ENCODE results near the gene NACC2. TPM values are rescaled to one million over a fixed set of nuclear protein-coding genes. Genes with fewer than 3 reads are reported as not detected.

Gene NACC2
- total RNA-seq, 6 experiments from 2014 or later = 38.2 to 46.7 (median 40.2) TPM

GRCh38 chr9:136116360-136117098 is 21.4 kb upstream of the NACC2 start:
- Mint-ChIP-seq H3K4me3 (no peak overlapping the region; the same call in none of the 2 replicates), H3K9me3 (no peaks in the 10 kb centered on the region), H3K27ac (no peak overlapping the region), H3K4me1 (ENCODE audit: low read depth) (no peaks in the 10 kb centered on the region), H3K36me3 (ENCODE audit: low read depth) (no peaks in the 10 kb centered on the region), H3K27me3 (ENCODE audit: insufficient read depth) (no peaks in the 10 kb centered on the region)
- no peak for TF ChIP-seq CTCF (IDR thresholded peaks at IDR 0.05)
- DNase-seq = no peak

DNA sequence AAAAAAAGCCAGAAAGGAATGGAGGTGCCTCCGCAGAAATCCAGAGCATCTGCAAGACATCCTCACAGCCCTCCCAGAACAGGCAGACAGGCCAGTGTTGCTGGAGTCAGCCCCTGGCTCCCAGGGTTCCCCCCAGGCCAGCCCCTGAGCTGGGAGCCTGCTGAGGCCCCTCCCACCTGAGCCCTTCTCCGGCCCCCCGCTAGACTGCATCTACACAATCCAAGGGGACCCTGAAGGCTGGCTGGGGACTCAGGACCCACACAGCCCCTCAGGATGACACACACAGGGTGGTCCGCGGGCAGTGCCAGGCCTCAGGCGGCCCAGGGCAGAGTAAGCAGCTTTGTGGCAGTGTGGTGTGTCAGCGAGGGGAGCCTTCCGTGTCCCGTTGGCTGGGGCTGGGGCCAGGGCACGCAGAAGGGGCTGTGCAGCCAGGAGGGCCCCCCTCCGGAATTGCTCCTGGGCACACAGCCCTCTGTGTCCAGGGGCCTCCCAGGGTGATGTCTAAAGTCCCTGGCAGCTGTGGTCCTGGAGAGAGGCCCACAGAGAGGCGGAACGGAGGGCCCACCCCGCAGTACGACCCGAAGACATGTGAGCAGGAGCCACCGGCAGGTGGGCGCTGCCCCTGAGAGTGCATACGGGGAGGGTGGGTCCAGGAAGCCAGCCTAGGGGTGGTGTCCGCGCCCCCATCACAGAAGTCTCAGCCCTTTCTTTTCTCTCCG is 20.7 kb upstream of the NACC2 start:
- Mint-ChIP-seq H3K4me1 (ENCODE audit: low read depth) (no peaks in the 10 kb centered on the region), H3K4me3 (no peak overlapping the region), H3K27ac (no peak overlapping the region), H3K9me3 (no peaks in the 10 kb centered on the region), H3K27me3 (ENCODE audit: insufficient read depth) (no peaks in the 10 kb centered on the region), H3K36me3 (ENCODE audit: low read depth) (no peaks in the 10 kb centered on the region)
- no peak for DNase-seq
- TF ChIP-seq CTCF (IDR thresholded peaks at IDR 0.05) = no peak

DNA sequence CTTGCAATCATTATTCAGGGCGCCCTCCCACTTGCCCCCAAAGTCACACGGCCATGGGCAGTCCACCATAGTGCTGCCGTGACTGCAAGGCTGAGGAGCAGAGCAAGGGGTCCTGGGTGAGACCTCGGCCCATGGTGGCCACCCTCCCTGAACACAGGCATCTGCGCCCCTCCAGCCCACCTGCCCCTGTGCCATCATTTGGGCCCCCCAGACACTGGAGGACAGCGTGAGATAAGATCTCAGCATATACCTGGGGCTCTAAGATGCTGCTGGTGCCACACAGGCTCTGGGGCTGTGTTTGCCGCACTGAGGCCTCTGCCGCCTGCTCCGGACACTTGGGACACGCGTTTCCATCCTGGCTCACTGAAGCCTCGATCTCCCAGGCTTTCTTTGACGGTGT is 20.1 kb upstream of the NACC2 start:
- H3K36me3 Mint-ChIP-seq (ENCODE audit: low read depth) = no peaks in the 10 kb centered on the region
- peaks cover 4% of the 10 kb centered on the region for H3K4me1 Mint-ChIP-seq (ENCODE audit: low read depth)
- no peak for DNase-seq
- TF ChIP-seq CTCF (IDR thresholded peaks at IDR 0.05) = no peak
- H3K27me3 Mint-ChIP-seq (ENCODE audit: insufficient read depth) = no peaks in the 10 kb centered on the region
- H3K27ac Mint-ChIP-seq = no peak overlapping the region; the same call in 1 of the 2 replicates
- no peaks in the 10 kb centered on the region for H3K9me3 Mint-ChIP-seq
- H3K4me3 Mint-ChIP-seq = no peak overlapping the region

DNA sequence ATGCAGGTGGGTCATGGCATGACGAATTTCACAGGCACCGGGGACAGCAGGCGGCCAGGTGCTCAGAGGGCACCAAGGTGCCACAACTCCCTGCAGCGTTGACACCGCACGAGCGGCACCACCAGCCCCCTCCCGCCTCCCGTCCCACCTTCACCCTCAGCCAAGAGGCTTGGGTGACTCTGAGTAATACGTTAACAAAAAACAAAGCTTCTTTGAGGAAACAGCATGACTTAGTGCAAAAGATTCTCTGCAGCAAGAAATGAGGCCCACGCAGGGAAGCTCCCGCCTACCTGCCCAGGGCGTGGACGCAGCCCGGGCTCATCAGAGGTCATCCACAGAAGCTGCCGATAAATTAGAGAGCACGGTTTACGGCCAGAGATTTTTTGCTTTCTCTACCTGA is 19.5 kb upstream of the NACC2 start:
- no peak for DNase-seq
- H3K9me3 Mint-ChIP-seq = no peaks in the 10 kb centered on the region
- H3K27me3 Mint-ChIP-seq (ENCODE audit: insufficient read depth) = no peaks in the 10 kb centered on the region
- TF ChIP-seq CTCF (IDR thresholded peaks at IDR 0.05) = no peak
- no peak overlapping the region for H3K4me3 Mint-ChIP-seq
- H3K4me1 Mint-ChIP-seq (ENCODE audit: low read depth) = peaks cover 7% of the 10 kb centered on the region
- no peak overlapping the region for H3K27ac Mint-ChIP-seq
- no peaks in the 10 kb centered on the region for H3K36me3 Mint-ChIP-seq (ENCODE audit: low read depth)

- no peaks in the 10 kb centered on the region for H3K36me3 Mint-ChIP-seq (ENCODE audit: low read depth)
- no peak overlapping the region for H3K27ac Mint-ChIP-seq
- DNase-seq = no peak
- no peaks in the 10 kb centered on the region for H3K27me3 Mint-ChIP-seq (ENCODE audit: insufficient read depth)
- peaks cover 7% of the 10 kb centered on the region for H3K4me1 Mint-ChIP-seq (ENCODE audit: low read depth)
- no peak for TF ChIP-seq CTCF (IDR thresholded peaks at IDR 0.05)
- H3K4me3 Mint-ChIP-seq = no peak overlapping the region
- no peaks in the 10 kb centered on the region for H3K9me3 Mint-ChIP-seq
These were observed 17.5 kb upstream of the NACC2 start for GRCh38 chr9:136112541-136112940.

Data from HFFc6 (cell line).